Osteoblast (primary cell): Measurements from ENCODE around the gene GM2A. TPM values are rescaled to one million over a fixed set of nuclear protein-coding genes. Genes with fewer than 3 reads are reported as not detected.
A peak's percentile ranks its signal among the peaks of the same experiment; 100 is the strongest.
"Not testable (repeated sequence)": the region's sequence is repeated elsewhere in the genome, so short reads cannot be mapped to it uniquely, and the experiment has no call there.

Source experiments
- DNase-seq: peaks from one replicate; pipeline ENCODE4 v3.0.0; 2011; ENCODE audit warnings: low spot score, mixed read lengths; ENCODE audit not compliant: insufficient read length; ENCODE audit errors: missing footprints
- H2AFZ ChIP-seq: 2 replicates; pipeline ENCODE4 v1.6.0; 2011; ENCODE audit warnings: mild to moderate bottlenecking, low read length
- H3K27ac ChIP-seq: 2 replicates; pipeline ENCODE4 v1.5.1; 2011; ENCODE audit warnings: mild to moderate bottlenecking, low read depth, low read length, moderate library complexity
- H3K27me3 ChIP-seq: 2 replicates; pipeline ENCODE4 v1.6.0; 2012; ENCODE audit warnings: mild to moderate bottlenecking, control low read depth, inconsistent platforms, low read length, moderate library complexity; ENCODE audit not compliant: insufficient read depth
- H3K36me3 ChIP-seq: 2 replicates; pipeline ENCODE4 v1.5.1; 2011; ENCODE audit warnings: mild to moderate bottlenecking, low read length, control low read depth, moderate library complexity; ENCODE audit not compliant: insufficient read depth
- H3K4me1 ChIP-seq: 2 replicates; pipeline ENCODE4 v1.5.1; 2011; ENCODE audit warnings: mild to moderate bottlenecking, low read length, control low read depth, moderate library complexity; ENCODE audit not compliant: insufficient read depth
- H3K4me2 ChIP-seq: 2 replicates; pipeline ENCODE4 v1.6.0; 2011; ENCODE audit warnings: mild to moderate bottlenecking, low read length; ENCODE audit not compliant: insufficient read depth
- H3K4me3 ChIP-seq: fragments of 200-600 bp; sonication (generic); 3 replicates; pipeline ENCODE4 v1.5.1; 2012; ENCODE audit warnings: mild to moderate bottlenecking, low read length, inconsistent platforms; ENCODE audit not compliant: insufficient read depth
- H3K79me2 ChIP-seq: 2 replicates; pipeline ENCODE4 v1.6.0; 2012; ENCODE audit warnings: mild to moderate bottlenecking, low read length, control low read depth, inconsistent platforms; ENCODE audit not compliant: insufficient read depth
- H3K9me3 ChIP-seq: 2 replicates; pipeline ENCODE4 v1.5.1; 2011; ENCODE audit warnings: low read depth, low read length, control low read depth
- H4K20me1 ChIP-seq: 2 replicates; pipeline ENCODE4 v1.6.0; 2012; ENCODE audit warnings: mild to moderate bottlenecking, low read length, control low read depth; ENCODE audit not compliant: insufficient read depth
- CTCF ChIP-seq: IDR thresholded peaks from 2 replicates; pipeline ENCODE4 v1.5.1; 2011; ENCODE audit warnings: mild to moderate bottlenecking, low read depth, low read length, moderate library complexity; ENCODE audit errors: extremely low read depth
- total RNA-seq: library from RNA; depleted of rRNA; stranded (reverse); fragments of >200 nt; gene quantifications from 2 replicates; pipeline ENCODE4 v1.2.3, GENCODE V29; 2012

Gene GM2A
- total RNA-seq, 1 donor, result 35.5 TPM

DNA sequence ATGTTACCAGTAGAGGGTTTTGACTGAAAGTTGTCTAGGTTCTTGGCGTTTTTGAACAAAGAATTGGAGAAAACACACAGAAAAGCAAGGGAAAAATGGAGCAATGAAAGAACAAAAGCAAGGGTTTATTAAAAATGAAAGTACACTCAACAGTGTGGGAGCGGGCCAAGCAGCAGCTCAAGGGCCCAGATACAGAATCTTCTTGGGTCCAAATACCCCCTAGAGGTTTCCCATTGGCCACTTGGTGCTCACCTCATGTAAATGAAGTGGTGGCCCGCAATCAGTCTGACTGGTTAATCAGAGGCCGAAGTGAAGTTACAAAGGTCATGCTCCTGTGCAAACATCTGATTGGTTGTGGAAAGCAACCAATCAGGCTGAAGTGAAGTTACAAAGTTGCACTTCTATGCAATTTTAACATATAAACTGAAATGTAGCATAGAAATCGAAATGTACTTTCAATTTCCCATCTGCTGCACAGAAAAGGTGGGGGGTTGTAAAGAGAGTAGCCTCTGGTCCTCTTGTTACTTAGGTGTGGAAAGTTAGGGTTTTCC, 1.9 kb upstream of the GM2A start:
- Histone ChIP-seq H3K4me1 (peaks cover 15% of the 10 kb centered on the region), H3K9me3 (no peaks in the 10 kb centered on the region), H3K27me3 (peaks cover 11% of the 10 kb centered on the region), H3K4me3 (no peak overlapping the region), H3K79me2 (peaks cover 28% of the 10 kb centered on the region), H4K20me1 (no peaks in the 10 kb centered on the region), H3K27ac (no peak overlapping the region), H3K4me2 (no peak overlapping the region), H3K36me3 (no peaks in the 10 kb centered on the region), H2AFZ (no peak overlapping the region)
- no peak for TF ChIP-seq CTCF
- DNase-seq, result no peak

GRCh38 chr5:151251621-151252020, 1.4 kb upstream of the GM2A start:
- Histone ChIP-seq H3K4me1 (peaks cover 15% of the 10 kb centered on the region), H2AFZ (no peak overlapping the region), H3K27ac (no peak overlapping the region), H3K4me3 (no peak overlapping the region), H3K27me3 (peaks cover 7% of the 10 kb centered on the region), H3K36me3 (no peaks in the 10 kb centered on the region), H3K9me3 (no peaks in the 10 kb centered on the region), H4K20me1 (no peaks in the 10 kb centered on the region), H3K79me2 (peaks cover 30% of the 10 kb centered on the region), H3K4me2 (no peak overlapping the region)
- DNase-seq, result no peak
- no peak for TF ChIP-seq CTCF

- DNase-seq, result no peak
- peak overlapping the region; percentile 47 for H3K27ac ChIP-seq
These were observed 593 bp downstream of the GM2A start for GRCh38 chr5:151253605-151253950.

DNA sequence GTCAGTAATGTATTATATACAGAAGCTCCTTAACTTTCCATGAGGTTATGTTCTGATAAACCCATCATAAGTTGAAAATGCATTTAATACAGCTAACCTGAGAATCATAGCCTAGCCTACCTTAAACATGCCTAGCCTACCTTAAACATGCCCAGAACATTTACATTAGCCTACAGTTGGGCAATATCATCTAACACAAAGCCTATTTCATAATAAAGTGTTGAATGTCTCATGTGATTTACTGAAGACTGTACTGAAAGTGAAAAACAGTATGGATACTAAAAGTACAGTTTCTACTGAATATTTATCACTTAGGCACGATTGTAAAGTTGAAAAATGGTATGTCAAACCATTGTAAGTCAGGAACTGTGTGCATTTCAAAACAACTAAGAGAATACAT, 1.6 kb downstream of the GM2A start:
- TF ChIP-seq CTCF, result no peak
- no peaks in the 10 kb centered on the region for H3K36me3 ChIP-seq
- no peak overlapping the region for H3K4me3 ChIP-seq
- no peak overlapping the region for H2AFZ ChIP-seq
- H3K4me2 ChIP-seq, result no peak overlapping the region
- no peak overlapping the region for H3K27ac ChIP-seq
- H3K27me3 ChIP-seq, result no peaks in the 10 kb centered on the region
- peaks cover 49% of the 10 kb centered on the region for H3K79me2 ChIP-seq
- H3K9me3 ChIP-seq, result no peaks in the 10 kb centered on the region
- H3K4me1 ChIP-seq, result peaks cover 15% of the 10 kb centered on the region
- H4K20me1 ChIP-seq, result no peaks in the 10 kb centered on the region
- DNase-seq, result no peak

More at GRCh38 chr5:151253605-151253950, 593 bp downstream of the GM2A start:
- peak overlapping the region; percentile 98 for H2AFZ ChIP-seq
- no peaks in the 10 kb centered on the region for H4K20me1 ChIP-seq
- H3K36me3 ChIP-seq, result no peaks in the 10 kb centered on the region
- H3K4me3 ChIP-seq, result peak overlapping the region; percentile 90
- H3K9me3 ChIP-seq, result no peaks in the 10 kb centered on the region
- peaks cover 45% of the 10 kb centered on the region for H3K79me2 ChIP-seq
- H3K4me2 ChIP-seq, result peak overlapping the region; percentile 88
- H3K27me3 ChIP-seq, result no peaks in the 10 kb centered on the region
- TF ChIP-seq CTCF, result no peak
- peaks cover 15% of the 10 kb centered on the region for H3K4me1 ChIP-seq

DNA sequence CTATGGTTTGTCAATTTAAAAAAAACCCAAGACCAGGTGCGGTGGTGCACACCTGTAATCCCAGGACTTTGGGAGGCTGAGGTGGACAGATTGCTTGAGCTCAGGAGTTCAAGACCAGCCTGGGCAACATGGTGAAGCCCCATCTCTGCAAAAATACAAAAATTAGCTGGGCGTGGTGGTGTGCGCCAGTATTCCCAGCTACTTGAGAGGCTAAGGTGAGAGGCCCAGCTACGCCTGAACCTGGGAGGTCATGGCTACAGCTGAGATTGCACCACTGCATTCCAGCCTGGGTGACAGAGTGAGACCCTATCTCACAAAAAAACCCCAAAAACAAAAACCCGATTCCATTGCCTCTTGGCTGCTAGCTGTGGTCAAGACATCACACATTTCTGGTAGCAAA, 2.0 kb downstream of the GM2A start:
- H3K27me3 ChIP-seq, H4K20me1 ChIP-seq, H3K27ac ChIP-seq, H3K4me3 ChIP-seq, H2AFZ ChIP-seq, H3K36me3 ChIP-seq, DNase-seq, H3K4me2 ChIP-seq, H3K9me3 ChIP-seq: not testable (repeated sequence)
- Histone ChIP-seq H3K79me2 (peaks cover 49% of the 10 kb centered on the region), H3K4me1 (peaks cover 15% of the 10 kb centered on the region)
